GM23338 (cell line): Measurements from ENCODE around the gene S100A1. TPM values are rescaled to one million over a fixed set of nuclear protein-coding genes. Genes with fewer than 3 reads are reported as not detected.

Experiments used
- ATAC-seq: fragments of 200-7000 bp; cut with Tn5 transposase; 3 replicates; pipeline ENCODE4 v1.9.1; 2020
- DNase-seq: peaks from one replicate; pipeline ENCODE4 v3.0.0-alpha.2; 2015; ENCODE audit warnings: low spot score
- H2AFZ ChIP-seq: fragments of 200-600 bp; sonication (generic); 2 replicates; pipeline ENCODE4 v1.8.0; 2016; ENCODE audit warnings: antibody characterized with exemption, mild to moderate bottlenecking, moderate library complexity
- H3F3A ChIP-seq: fragments of 200-600 bp; sonication (generic); replicated peaks from 2 replicates; pipeline ENCODE4 v1.8.0; 2017; ENCODE audit warnings: antibody characterized with exemption, mixed run types, low read depth
- H3K27ac ChIP-seq: fragments of 200-600 bp; sonication (generic); 2 replicates; pipeline ENCODE4 v1.6.1; 2016; ENCODE audit warnings: low read depth
- H3K27me3 ChIP-seq: fragments of 200-600 bp; sonication (generic); 2 replicates; pipeline ENCODE4 v1.8.0; 2016; ENCODE audit warnings: mild to moderate bottlenecking, mixed run types, moderate library complexity; ENCODE audit not compliant: insufficient read depth
- H3K36me3 ChIP-seq: fragments of 200-600 bp; sonication (generic); 2 replicates; pipeline ENCODE4 v1.8.0; 2016; ENCODE audit warnings: mild to moderate bottlenecking; ENCODE audit not compliant: insufficient read depth
- H3K4me1 ChIP-seq: fragments of 200-600 bp; sonication (generic); 2 replicates; pipeline ENCODE4 v1.8.0; 2016; ENCODE audit warnings: mild to moderate bottlenecking, moderate library complexity; ENCODE audit not compliant: insufficient read depth
- H3K4me2 ChIP-seq: fragments of 200-600 bp; sonication (generic); 2 replicates; pipeline ENCODE4 v1.7.1; 2017; ENCODE audit warnings: mixed run types
- H3K4me3 ChIP-seq: fragments of 200-600 bp; sonication (generic); 2 replicates; pipeline ENCODE4 v1.6.1; 2016; ENCODE audit warnings: mixed run types
- H3K79me2 ChIP-seq: fragments of 200-600 bp; sonication (generic); replicated peaks from 2 replicates; pipeline ENCODE4 v1.8.0; 2017; ENCODE audit warnings: mild to moderate bottlenecking; ENCODE audit not compliant: insufficient read depth
- H3K9me2 ChIP-seq: fragments of 200-600 bp; sonication (generic); 2 replicates; pipeline ENCODE4 v1.8.0; 2017; ENCODE audit not compliant: insufficient read depth
- H4K20me1 ChIP-seq: fragments of 200-600 bp; sonication (generic); replicated peaks from 2 replicates; pipeline ENCODE4 v1.8.0; 2017; ENCODE audit warnings: mild to moderate bottlenecking; ENCODE audit not compliant: insufficient read depth
- H3K27ac Mint-ChIP-seq: 2 replicates; pipeline ENCODE4 v1.8.0; 2020; ENCODE audit warnings: inconsistent platforms, mild to moderate bottlenecking, moderate library complexity, mixed read lengths
- H3K27me3 Mint-ChIP-seq: 3 replicates; pipeline ENCODE4 v1.8.0; 2022; ENCODE audit warnings: low read depth, mild to moderate bottlenecking, moderate library complexity, mixed read lengths, inconsistent platforms; ENCODE audit not compliant: insufficient read depth, poor library complexity
- H3K36me3 Mint-ChIP-seq: 3 replicates; pipeline ENCODE4 v1.8.0; 2021; ENCODE audit warnings: low read depth, mild to moderate bottlenecking, inconsistent platforms, moderate library complexity, mixed read lengths
- H3K4me1 Mint-ChIP-seq: 3 replicates; pipeline ENCODE4 v1.8.0; 2020; ENCODE audit warnings: mild to moderate bottlenecking, inconsistent platforms, mixed read lengths
- H3K4me3 Mint-ChIP-seq: 3 replicates; pipeline ENCODE4 v1.8.0; 2021; ENCODE audit warnings: moderate library complexity, mild to moderate bottlenecking, inconsistent platforms, mixed read lengths
- H3K9me3 Mint-ChIP-seq: 3 replicates; pipeline ENCODE4 v1.8.0; 2020; ENCODE audit warnings: moderate library complexity, mild to moderate bottlenecking, inconsistent platforms, mixed read lengths
- CREB1 ChIP-seq: fragments of 250-450 bp; sonication (Bioruptor Pico); IDR thresholded peaks from 2 replicates; pipeline ENCODE4 v1.5.0; 2020; ENCODE audit warnings: low read depth, mild to moderate bottlenecking, moderate library complexity
- EZH2 ChIP-seq: fragments of 200-600 bp; sonication (generic); IDR thresholded peaks from one replicate; pipeline ENCODE4 v1.8.0; 2017; ENCODE audit warnings: antibody characterized with exemption, mild to moderate bottlenecking, low read depth; ENCODE audit not compliant: unreplicated experiment
- EZH2phosphoT487 ChIP-seq: fragments of 200-600 bp; sonication (generic); IDR thresholded peaks from one replicate; pipeline ENCODE4 v1.8.1; 2018; ENCODE audit warnings: antibody characterized with exemption; ENCODE audit not compliant: unreplicated experiment
- POLR2AphosphoS5 ChIP-seq: IDR thresholded peaks from 2 replicates; pipeline ENCODE4 v1.6.1; 2016; ENCODE audit warnings: antibody characterized with exemption, low read depth
- ZNF331 ChIP-seq: fragments of 250-450 bp; sonication (Bioruptor Pico); IDR thresholded peaks from 2 replicates; pipeline ENCODE4 v1.5.0; 2020; ENCODE audit warnings: low read depth, mild to moderate bottlenecking, moderate library complexity
- polyA plus RNA-seq: library from polyadenylated mRNA; unstranded; fragments of >200 nt; fragmentation: Nextera tagmentation; extraction: Ambion mirVana; gene quantifications from 2 replicates; pipeline ENCODE4 v1.2.1, GENCODE V29; 2016
- total RNA-seq: library from RNA; depleted of rRNA; stranded (reverse); fragments of >200 nt; shearing (Covaris generic); gene quantifications from 2 replicates; pipeline ENCODE4 v1.2.3, GENCODE V29; 2014
- TF ChIP-seq, protein P1 (sequence below): IDR thresholded peaks from one replicate; pipeline ENCODE4 v1.6.1; 2018; ENCODE audit warnings: antibody characterized with exemption; ENCODE audit not compliant: unreplicated experiment
- TF ChIP-seq, protein P2 (sequence below): IDR thresholded peaks from 2 replicates; pipeline ENCODE4 v1.6.1; 2016; ENCODE audit warnings: antibody characterized with exemption
- TF ChIP-seq, protein P3 (sequence below), 2 experiments: fragments of 200-600 bp in 1 of 2; sonication (generic) in 1 of 2; conservative IDR thresholded peaks; 2 replicates each; pipeline versions ENCODE4 v1.5.1 to v1.6.1; 2016 to 2017; ENCODE audit warnings: antibody characterized with exemption in 2 of 2, low read depth in 2 of 2, mild to moderate bottlenecking in 2 of 2, moderate library complexity in 1 of 2
- TF ChIP-seq, protein P4 (sequence below): fragments of 250-450 bp; sonication (Bioruptor Pico); IDR thresholded peaks from 2 replicates; pipeline ENCODE4 v1.5.0; 2020; ENCODE audit warnings: mild to moderate bottlenecking, moderate library complexity

S100A1 gene
- total and polyA plus RNA-seq, 2 experiments from 2014 or later, result 0.13 to 0.66 TPM

DNA sequence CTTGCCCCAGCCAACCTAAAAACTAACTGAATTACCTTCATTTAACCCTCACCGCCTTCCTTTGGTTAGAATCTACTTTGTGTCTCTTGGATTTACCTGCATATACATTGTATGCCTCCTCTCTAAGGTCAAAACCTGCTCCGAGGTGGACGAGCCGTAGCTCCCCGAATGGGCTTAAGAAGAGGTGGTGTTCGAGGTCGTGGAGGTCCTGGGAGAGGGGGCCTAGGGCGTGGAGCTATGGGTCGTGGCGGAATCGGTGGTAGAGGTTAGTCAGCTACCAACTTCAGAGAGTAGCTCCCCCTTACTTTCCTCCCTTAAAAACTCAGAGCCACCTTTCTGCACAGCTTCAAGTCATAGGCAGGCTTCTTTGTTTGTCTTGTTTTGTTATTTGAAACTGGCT lies 14.9 kb downstream of the S100A1 start:
- H3K4me1 Mint-ChIP-seq, result peaks cover 6% of the 10 kb centered on the region

DNA sequence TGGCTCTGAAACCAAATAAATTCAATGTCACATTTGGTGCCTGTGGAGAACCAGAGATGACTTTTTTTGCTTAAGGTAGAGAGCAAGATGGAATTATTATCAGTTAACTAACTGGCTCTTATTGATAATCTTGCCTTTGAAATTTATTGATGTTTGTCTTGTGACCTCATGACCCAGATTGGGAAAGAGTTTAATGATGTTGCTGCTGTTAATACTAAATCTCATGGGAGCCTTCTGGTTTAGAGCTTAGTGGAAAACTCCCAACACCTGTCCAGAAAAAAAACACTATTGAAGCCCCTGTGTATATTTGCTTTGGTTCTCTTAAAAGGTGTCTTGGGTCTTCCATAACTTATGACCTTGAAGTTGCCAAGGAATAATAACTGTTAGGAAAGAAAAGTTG lies 15.6 kb downstream of the S100A1 start:
- H3K27ac ChIP-seq, result no peak overlapping the region
- no peak for TF ChIP-seq POLR2AphosphoS5
- TF ChIP-seq, protein P1, sequence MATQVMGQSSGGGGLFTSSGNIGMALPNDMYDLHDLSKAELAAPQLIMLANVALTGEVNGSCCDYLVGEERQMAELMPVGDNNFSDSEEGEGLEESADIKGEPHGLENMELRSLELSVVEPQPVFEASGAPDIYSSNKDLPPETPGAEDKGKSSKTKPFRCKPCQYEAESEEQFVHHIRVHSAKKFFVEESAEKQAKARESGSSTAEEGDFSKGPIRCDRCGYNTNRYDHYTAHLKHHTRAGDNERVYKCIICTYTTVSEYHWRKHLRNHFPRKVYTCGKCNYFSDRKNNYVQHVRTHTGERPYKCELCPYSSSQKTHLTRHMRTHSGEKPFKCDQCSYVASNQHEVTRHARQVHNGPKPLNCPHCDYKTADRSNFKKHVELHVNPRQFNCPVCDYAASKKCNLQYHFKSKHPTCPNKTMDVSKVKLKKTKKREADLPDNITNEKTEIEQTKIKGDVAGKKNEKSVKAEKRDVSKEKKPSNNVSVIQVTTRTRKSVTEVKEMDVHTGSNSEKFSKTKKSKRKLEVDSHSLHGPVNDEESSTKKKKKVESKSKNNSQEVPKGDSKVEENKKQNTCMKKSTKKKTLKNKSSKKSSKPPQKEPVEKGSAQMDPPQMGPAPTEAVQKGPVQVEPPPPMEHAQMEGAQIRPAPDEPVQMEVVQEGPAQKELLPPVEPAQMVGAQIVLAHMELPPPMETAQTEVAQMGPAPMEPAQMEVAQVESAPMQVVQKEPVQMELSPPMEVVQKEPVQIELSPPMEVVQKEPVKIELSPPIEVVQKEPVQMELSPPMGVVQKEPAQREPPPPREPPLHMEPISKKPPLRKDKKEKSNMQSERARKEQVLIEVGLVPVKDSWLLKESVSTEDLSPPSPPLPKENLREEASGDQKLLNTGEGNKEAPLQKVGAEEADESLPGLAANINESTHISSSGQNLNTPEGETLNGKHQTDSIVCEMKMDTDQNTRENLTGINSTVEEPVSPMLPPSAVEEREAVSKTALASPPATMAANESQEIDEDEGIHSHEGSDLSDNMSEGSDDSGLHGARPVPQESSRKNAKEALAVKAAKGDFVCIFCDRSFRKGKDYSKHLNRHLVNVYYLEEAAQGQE, result no peak
- no peak for TF ChIP-seq EZH2
- no peak for TF ChIP-seq CREB1 (CRISPR knock-in tag)
- TF ChIP-seq, protein P2, sequence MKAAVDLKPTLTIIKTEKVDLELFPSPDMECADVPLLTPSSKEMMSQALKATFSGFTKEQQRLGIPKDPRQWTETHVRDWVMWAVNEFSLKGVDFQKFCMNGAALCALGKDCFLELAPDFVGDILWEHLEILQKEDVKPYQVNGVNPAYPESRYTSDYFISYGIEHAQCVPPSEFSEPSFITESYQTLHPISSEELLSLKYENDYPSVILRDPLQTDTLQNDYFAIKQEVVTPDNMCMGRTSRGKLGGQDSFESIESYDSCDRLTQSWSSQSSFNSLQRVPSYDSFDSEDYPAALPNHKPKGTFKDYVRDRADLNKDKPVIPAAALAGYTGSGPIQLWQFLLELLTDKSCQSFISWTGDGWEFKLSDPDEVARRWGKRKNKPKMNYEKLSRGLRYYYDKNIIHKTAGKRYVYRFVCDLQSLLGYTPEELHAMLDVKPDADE, result no peak
- TF ChIP-seq, protein P3, sequence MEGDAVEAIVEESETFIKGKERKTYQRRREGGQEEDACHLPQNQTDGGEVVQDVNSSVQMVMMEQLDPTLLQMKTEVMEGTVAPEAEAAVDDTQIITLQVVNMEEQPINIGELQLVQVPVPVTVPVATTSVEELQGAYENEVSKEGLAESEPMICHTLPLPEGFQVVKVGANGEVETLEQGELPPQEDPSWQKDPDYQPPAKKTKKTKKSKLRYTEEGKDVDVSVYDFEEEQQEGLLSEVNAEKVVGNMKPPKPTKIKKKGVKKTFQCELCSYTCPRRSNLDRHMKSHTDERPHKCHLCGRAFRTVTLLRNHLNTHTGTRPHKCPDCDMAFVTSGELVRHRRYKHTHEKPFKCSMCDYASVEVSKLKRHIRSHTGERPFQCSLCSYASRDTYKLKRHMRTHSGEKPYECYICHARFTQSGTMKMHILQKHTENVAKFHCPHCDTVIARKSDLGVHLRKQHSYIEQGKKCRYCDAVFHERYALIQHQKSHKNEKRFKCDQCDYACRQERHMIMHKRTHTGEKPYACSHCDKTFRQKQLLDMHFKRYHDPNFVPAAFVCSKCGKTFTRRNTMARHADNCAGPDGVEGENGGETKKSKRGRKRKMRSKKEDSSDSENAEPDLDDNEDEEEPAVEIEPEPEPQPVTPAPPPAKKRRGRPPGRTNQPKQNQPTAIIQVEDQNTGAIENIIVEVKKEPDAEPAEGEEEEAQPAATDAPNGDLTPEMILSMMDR (conservative IDR thresholded peaks at IDR 0.05; ENCODE audit: low read depth in 2 of 2), result no peak
- no peak for TF ChIP-seq ZNF331 (CRISPR knock-in tag)
- no peak for TF ChIP-seq EZH2phosphoT487
- TF ChIP-seq, protein P4, sequence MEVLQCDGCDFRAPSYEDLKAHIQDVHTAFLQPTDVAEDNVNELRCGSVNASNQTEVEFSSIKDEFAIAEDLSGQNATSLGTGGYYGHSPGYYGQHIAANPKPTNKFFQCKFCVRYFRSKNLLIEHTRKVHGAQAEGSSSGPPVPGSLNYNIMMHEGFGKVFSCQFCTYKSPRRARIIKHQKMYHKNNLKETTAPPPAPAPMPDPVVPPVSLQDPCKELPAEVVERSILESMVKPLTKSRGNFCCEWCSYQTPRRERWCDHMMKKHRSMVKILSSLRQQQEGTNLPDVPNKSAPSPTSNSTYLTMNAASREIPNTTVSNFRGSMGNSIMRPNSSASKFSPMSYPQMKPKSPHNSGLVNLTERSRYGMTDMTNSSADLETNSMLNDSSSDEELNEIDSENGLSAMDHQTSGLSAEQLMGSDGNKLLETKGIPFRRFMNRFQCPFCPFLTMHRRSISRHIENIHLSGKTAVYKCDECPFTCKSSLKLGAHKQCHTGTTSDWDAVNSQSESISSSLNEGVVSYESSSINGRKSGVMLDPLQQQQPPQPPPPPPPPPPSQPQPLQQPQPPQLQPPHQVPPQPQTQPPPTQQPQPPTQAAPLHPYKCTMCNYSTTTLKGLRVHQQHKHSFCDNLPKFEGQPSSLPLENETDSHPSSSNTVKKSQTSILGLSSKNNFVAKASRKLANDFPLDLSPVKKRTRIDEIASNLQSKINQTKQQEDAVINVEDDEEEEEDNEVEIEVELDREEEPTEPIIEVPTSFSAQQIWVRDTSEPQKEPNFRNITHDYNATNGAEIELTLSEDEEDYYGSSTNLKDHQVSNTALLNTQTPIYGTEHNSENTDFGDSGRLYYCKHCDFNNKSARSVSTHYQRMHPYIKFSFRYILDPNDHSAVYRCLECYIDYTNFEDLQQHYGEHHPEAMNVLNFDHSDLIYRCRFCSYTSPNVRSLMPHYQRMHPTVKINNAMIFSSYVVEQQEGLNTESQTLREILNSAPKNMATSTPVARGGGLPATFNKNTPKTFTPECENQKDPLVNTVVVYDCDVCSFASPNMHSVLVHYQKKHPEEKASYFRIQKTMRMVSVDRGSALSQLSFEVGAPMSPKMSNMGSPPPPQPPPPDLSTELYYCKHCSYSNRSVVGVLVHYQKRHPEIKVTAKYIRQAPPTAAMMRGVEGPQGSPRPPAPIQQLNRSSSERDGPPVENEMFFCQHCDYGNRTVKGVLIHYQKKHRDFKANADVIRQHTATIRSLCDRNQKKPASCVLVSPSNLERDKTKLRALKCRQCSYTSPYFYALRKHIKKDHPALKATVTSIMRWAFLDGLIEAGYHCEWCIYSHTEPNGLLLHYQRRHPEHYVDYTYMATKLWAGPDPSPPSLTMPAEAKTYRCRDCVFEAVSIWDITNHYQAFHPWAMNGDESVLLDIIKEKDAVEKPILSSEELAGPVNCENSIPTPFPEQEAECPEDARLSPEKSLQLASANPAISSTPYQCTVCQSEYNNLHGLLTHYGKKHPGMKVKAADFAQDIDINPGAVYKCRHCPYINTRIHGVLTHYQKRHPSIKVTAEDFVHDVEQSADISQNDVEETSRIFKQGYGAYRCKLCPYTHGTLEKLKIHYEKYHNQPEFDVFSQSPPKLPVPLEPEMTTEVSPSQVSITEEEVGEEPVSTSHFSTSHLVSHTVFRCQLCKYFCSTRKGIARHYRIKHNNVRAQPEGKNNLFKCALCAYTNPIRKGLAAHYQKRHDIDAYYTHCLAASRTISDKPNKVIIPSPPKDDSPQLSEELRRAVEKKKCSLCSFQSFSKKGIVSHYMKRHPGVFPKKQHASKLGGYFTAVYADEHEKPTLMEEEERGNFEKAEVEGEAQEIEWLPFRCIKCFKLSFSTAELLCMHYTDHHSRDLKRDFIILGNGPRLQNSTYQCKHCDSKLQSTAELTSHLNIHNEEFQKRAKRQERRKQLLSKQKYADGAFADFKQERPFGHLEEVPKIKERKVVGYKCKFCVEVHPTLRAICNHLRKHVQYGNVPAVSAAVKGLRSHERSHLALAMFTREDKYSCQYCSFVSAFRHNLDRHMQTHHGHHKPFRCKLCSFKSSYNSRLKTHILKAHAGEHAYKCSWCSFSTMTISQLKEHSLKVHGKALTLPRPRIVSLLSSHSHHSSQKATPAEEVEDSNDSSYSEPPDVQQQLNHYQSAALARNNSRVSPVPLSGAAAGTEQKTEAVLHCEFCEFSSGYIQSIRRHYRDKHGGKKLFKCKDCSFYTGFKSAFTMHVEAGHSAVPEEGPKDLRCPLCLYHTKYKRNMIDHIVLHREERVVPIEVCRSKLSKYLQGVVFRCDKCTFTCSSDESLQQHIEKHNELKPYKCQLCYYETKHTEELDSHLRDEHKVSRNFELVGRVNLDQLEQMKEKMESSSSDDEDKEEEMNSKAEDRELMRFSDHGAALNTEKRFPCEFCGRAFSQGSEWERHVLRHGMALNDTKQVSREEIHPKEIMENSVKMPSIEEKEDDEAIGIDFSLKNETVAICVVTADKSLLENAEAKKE, result no peak

More for the DNA sequence above, 14.9 kb downstream of the S100A1 start:
- H3K27ac Mint-ChIP-seq, result no peak overlapping the region
- peaks cover 55% of the 10 kb centered on the region for H3F3A ChIP-seq
- H3K79me2 ChIP-seq, result peaks cover 33% of the 10 kb centered on the region
- H3K4me3 ChIP-seq, result no peak overlapping the region
- DNase-seq (no peak), ATAC-seq (no peak)
- peaks cover 84% of the 10 kb centered on the region for H3K36me3 Mint-ChIP-seq
- H4K20me1 ChIP-seq, result peaks cover 52% of the 10 kb centered on the region
- no peaks in the 10 kb centered on the region for H3K27me3 ChIP-seq
- H3K27ac ChIP-seq, result no peak overlapping the region
- peaks cover 75% of the 10 kb centered on the region for H3K36me3 ChIP-seq
- H2AFZ ChIP-seq, result no peak overlapping the region
- H3K9me2 ChIP-seq, result no peaks in the 10 kb centered on the region
- peaks cover 7% of the 10 kb centered on the region for H3K27me3 Mint-ChIP-seq
- TF ChIP-seq EZH2, result no peak
- no peak for TF ChIP-seq CREB1 (CRISPR knock-in tag)
- H3K4me2 ChIP-seq, result no peak overlapping the region
- no peaks in the 10 kb centered on the region for H3K4me1 ChIP-seq
- H3K4me3 Mint-ChIP-seq, result no peak overlapping the region
- H3K9me3 Mint-ChIP-seq, result no peaks in the 10 kb centered on the region

More for the DNA sequence above, 15.6 kb downstream of the S100A1 start:
- H3K4me3 Mint-ChIP-seq, result no peak overlapping the region
- Histone ChIP-seq H3K9me2 (no peaks in the 10 kb centered on the region), H3K36me3 (peaks cover 67% of the 10 kb centered on the region), H3K4me3 (no peak overlapping the region), H3F3A (peaks cover 53% of the 10 kb centered on the region), H3K27me3 (no peaks in the 10 kb centered on the region), H3K79me2 (peaks cover 26% of the 10 kb centered on the region), H4K20me1 (peaks cover 55% of the 10 kb centered on the region), H3K4me2 (no peak overlapping the region), H2AFZ (no peak overlapping the region), H3K4me1 (no peaks in the 10 kb centered on the region)
- H3K27me3 Mint-ChIP-seq, result peaks cover 10% of the 10 kb centered on the region
- no peak for DNase-seq
- H3K27ac Mint-ChIP-seq, result no peak overlapping the region
- no peaks in the 10 kb centered on the region for H3K9me3 Mint-ChIP-seq
- no peak for ATAC-seq
- peaks cover 77% of the 10 kb centered on the region for H3K36me3 Mint-ChIP-seq
- peaks cover 6% of the 10 kb centered on the region for H3K4me1 Mint-ChIP-seq
